Activated CD4-positive, alpha-beta memory T cell treated with anti-CD3 and anti-CD28 coated beads for 36 hours (primary cell): ENCODE data around the gene AFP. TPM values are rescaled to one million over a fixed set of nuclear protein-coding genes. Genes with fewer than 3 reads are reported as not detected.

ENCODE experiments used
- CTCF ChIA-PET: fragments of 350-600 bp; sonication (Branson Sonifier 250); formaldehyde crosslinking; loops from one replicate; lab custom pipeline; 2021; ENCODE audit warnings: antibody characterized with exemption, inconsistent platforms; lab: Charles Lee
- POLR2A ChIA-PET: fragments of 350-600 bp; sonication (Branson Sonifier 250); formaldehyde crosslinking; loops from one replicate; lab custom pipeline; 2021; ENCODE audit warnings: antibody characterized with exemption; lab: Charles Lee
- DNase-seq: peaks from one replicate; pipeline ENCODE4 v3.0.0-alpha.2; 2020
- H3K27ac Mint-ChIP-seq: one replicate; pipeline ENCODE4 v1.8.0; 2021; ENCODE audit warnings: mixed read lengths
- H3K27me3 Mint-ChIP-seq: one replicate; pipeline ENCODE4 v1.8.0; 2021; ENCODE audit warnings: mixed read lengths
- H3K36me3 Mint-ChIP-seq: one replicate; pipeline ENCODE4 v1.8.0; 2021; ENCODE audit warnings: mixed read lengths
- H3K4me1 Mint-ChIP-seq: one replicate; pipeline ENCODE4 v1.8.0; 2021; ENCODE audit warnings: low read depth, mixed read lengths
- H3K4me3 Mint-ChIP-seq: one replicate; pipeline ENCODE4 v1.8.0; 2021; ENCODE audit warnings: mild to moderate bottlenecking, mixed read lengths
- H3K9me3 Mint-ChIP-seq: one replicate; pipeline ENCODE4 v1.8.0; 2021; ENCODE audit warnings: mixed read lengths
- intact Hi-C: fragments of 100-400 bp; cut with micrococcal nuclease; formaldehyde crosslinking; loops from one replicate; pipeline ENCODE4 v1.15.1; 2023
- total RNA-seq, 2 experiments: library from RNA; stranded (reverse); gene quantifications; one replicate each; pipeline ENCODE4 v1.2.3, GENCODE V29; 2021

AFP gene
- total RNA-seq, 2 experiments from 2014 or later: not detected

DNA sequence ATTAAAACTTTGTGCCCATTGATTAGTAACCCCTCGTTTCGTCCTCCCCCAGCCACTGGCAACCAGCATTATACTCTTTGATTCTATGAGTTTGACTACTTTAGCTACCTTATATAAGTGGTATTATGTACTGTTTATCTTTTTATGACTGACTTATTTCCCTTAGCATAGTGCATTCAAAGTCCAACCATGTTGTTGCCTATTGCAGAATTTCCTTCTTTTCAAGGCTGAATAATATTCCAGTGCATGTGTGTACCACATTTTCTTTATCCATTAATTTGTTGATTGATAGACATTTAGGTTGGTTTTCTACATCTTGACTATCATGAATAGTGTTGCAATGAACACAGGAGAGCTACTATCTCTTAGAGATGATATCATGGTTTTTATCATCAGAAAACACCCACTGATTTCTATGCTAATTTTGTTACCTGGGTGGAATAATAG, 28.8 kb upstream of the AFP start:
- Mint-ChIP-seq H3K27me3 (no peaks in the 10 kb centered on the region), H3K4me1 (no peaks in the 10 kb centered on the region), H3K27ac (no peak overlapping the region), H3K36me3 (no peaks in the 10 kb centered on the region), H3K9me3 (no peaks in the 10 kb centered on the region), H3K4me3 (no peak overlapping the region)
- POLR2A ChIA-PET: no interaction called here
- intact Hi-C loops: no loop called here
- CTCF ChIA-PET: no interaction called here
- no peak for DNase-seq

DNA sequence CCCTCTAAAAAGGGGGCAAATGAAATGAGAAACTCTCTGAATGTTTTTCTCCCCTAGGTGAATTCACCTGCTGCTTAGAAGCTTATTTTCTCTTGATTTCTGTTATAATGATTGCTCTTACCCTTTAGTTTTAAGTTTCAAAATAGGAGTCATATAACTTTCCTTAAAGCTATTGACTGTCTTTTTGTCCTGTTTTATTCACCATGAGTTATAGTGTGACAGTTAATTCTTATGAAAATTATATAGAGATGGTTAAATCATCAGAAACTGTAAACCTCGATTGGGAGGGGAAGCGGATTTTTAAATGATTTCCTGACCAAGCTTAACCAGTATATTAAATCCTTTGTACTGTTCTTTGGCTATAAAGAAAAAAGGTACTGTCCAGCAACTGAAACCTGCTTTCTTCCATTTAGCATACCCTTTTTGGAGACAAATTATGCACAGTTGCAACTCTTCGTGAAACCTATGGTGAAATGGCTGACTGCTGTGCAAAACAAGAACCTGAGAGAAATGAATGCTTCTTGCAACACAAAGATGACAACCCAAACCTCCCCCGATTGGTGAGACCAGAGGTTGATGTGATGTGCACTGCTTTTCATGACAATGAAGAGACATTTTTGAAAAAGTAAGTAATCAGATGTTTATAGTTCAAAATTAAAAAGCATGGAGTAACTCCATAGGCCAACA, 27.7 kb upstream of the AFP start:
- H3K27me3 Mint-ChIP-seq: no peaks in the 10 kb centered on the region
- no peaks in the 10 kb centered on the region for H3K4me1 Mint-ChIP-seq
- H3K27ac Mint-ChIP-seq: no peak overlapping the region
- ChIA-PET CTCF (no interaction called here), POLR2A (no interaction called here)
- no peaks in the 10 kb centered on the region for H3K36me3 Mint-ChIP-seq
- H3K4me3 Mint-ChIP-seq: no peak overlapping the region
- intact Hi-C loops: no loop called here
- no peaks in the 10 kb centered on the region for H3K9me3 Mint-ChIP-seq
- DNase-seq: no peak

DNA sequence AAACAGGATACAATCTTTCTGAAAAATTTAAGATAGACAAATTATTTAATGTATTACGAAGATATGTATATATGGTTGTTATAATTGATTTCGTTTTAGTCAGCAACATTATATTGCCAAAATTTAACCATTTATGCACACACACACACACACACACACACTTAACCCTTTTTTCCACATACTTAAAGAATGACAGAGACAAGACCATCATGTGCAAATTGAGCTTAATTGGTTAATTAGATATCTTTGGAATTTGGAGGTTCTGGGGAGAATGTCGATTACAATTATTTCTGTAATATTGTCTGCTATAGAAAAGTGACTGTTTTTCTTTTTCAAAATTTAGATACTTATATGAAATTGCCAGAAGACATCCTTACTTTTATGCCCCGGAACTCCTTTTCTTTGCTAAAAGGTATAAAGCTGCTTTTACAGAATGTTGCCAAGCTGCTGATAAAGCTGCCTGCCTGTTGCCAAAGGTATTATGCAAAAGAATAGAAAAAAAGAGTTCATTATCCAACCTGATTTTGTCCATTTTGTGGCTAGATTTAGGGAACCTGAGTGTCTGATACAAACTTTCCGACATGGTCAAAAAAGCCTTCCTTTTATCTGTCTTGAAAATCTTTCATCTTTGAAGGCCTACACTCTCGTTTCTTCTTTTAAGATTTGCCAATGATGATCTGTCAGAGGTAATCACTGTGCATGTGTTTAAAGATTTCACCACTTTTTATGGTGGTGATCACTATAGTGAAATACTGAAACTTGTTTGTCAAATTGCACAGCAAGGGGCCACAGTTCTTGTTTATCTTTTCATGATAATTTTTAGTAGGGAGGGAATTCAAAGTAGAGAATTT, 26.8 kb upstream of the AFP start:
- H3K4me1 Mint-ChIP-seq: no peaks in the 10 kb centered on the region

DNA sequence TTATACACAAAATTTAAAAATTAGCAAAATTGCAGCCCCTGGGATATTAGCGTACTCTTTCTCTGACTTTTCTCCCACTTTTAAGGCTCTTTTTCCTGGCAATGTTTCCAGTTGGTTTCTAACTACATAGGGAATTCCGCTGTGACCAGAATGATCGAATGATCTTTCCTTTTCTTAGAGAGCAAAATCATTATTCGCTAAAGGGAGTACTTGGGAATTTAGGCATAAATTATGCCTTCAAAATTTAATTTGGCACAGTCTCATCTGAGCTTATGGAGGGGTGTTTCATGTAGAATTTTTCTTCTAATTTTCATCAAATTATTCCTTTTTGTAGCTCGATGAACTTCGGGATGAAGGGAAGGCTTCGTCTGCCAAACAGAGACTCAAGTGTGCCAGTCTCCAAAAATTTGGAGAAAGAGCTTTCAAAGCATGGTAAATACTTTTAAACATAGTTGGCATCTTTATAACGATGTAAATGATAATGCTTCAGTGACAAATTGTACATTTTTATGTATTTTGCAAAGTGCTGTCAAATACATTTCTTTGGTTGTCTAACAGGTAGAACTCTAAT, 26.0 kb upstream of the AFP start:
- no peaks in the 10 kb centered on the region for H3K4me1 Mint-ChIP-seq
- ChIA-PET CTCF (no interaction called here), POLR2A (no interaction called here)
- no peak overlapping the region for H3K4me3 Mint-ChIP-seq
- intact Hi-C loops: no loop called here
- no peaks in the 10 kb centered on the region for H3K27me3 Mint-ChIP-seq
- H3K9me3 Mint-ChIP-seq: no peaks in the 10 kb centered on the region
- no peak overlapping the region for H3K27ac Mint-ChIP-seq
- no peaks in the 10 kb centered on the region for H3K36me3 Mint-ChIP-seq
- no peak for DNase-seq

More for the DNA sequence above, 26.8 kb upstream of the AFP start:
- Mint-ChIP-seq H3K4me3 (no peak overlapping the region), H3K36me3 (no peaks in the 10 kb centered on the region), H3K27ac (no peak overlapping the region), H3K9me3 (no peaks in the 10 kb centered on the region), H3K27me3 (no peaks in the 10 kb centered on the region)
- DNase-seq: no peak
- ChIA-PET CTCF (no interaction called here), POLR2A (no interaction called here)
- intact Hi-C loops: no loop called here

DNA sequence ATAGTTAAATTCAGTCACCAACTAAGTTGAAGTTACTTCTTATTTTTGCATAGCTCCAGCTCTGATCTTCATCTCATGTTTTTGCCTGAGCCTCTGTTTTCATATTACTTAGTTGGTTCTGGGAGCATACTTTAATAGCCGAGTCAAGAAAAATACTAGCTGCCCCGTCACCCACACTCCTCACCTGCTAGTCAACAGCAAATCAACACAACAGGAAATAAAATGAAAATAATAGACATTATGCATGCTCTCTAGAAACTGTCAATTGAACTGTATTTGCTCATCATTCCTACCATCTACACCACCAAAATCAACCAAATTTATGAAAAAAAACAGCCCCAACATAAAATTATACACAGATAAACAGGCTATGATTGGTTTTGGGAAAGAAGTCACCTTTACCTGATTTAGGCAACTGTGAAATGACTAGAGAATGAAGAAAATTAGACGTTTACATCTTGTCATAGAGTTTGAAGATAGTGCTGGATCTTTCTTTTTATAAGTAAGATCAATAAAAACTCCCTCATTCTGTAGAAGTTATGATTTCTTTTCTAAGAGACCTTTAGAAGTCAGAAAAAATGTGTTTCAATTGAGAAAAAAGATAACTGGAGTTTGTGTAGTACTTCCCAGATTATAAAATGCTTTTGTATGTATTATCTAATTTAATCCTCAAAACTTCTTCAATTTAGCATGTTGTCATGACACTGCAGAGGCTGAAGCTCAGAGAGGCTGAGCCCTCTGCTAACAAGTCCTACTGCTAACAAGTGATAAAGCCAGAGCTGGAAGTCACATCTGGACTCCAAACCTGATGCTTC, 24.9 kb upstream of the AFP start:
- Mint-ChIP-seq H3K9me3 (no peaks in the 10 kb centered on the region), H3K4me3 (no peak overlapping the region), H3K36me3 (no peaks in the 10 kb centered on the region), H3K27me3 (no peaks in the 10 kb centered on the region), H3K27ac (no peak overlapping the region), H3K4me1 (no peaks in the 10 kb centered on the region)
- ChIA-PET POLR2A (no interaction called here), CTCF (no interaction called here)
- intact Hi-C loops: no loop called here
- no peak for DNase-seq

DNA sequence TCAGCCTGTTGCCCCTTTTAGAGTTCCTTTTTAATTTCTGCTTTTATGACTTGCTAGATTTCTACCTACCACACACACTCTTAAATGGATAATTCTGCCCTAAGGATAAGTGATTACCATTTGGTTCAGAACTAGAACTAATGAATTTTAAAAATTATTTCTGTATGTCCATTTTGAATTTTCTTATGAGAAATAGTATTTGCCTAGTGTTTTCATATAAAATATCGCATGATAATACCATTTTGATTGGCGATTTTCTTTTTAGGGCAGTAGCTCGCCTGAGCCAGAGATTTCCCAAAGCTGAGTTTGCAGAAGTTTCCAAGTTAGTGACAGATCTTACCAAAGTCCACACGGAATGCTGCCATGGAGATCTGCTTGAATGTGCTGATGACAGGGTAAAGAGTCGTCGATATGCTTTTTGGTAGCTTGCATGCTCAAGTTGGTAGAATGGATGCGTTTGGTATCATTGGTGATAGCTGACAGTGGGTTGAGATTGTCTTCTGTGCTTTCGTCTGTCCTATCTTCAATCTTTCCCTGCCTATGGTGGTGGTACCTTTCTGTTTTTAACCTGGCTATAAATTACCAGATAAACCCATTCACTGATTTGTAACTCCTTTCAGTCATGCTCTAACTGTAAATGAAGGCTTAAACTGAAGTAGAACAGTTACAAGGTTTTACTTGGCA, 24.1 kb upstream of the AFP start:
- intact Hi-C loops: no loop called here
- ChIA-PET POLR2A (no interaction called here), CTCF (no interaction called here)
- Mint-ChIP-seq H3K36me3 (no peaks in the 10 kb centered on the region), H3K4me1 (no peaks in the 10 kb centered on the region), H3K9me3 (no peaks in the 10 kb centered on the region), H3K27me3 (no peaks in the 10 kb centered on the region), H3K4me3 (no peak overlapping the region), H3K27ac (no peak overlapping the region)
- DNase-seq: no peak

DNA sequence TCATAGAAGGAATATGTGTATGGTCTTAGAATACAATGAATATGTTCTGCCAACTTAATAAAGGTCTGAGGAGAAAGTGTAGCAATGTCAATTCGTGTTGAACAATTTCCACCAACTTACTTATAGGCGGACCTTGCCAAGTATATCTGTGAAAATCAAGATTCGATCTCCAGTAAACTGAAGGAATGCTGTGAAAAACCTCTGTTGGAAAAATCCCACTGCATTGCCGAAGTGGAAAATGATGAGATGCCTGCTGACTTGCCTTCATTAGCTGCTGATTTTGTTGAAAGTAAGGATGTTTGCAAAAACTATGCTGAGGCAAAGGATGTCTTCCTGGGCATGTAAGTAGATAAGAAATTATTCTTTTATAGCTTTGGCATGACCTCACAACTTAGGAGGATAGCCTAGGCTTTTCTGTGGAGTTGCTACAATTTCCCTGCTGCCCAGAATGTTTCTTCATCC, 22.7 kb upstream of the AFP start:
- no peak overlapping the region for H3K27ac Mint-ChIP-seq
- H3K4me1 Mint-ChIP-seq: no peaks in the 10 kb centered on the region
- no peaks in the 10 kb centered on the region for H3K9me3 Mint-ChIP-seq
- DNase-seq: no peak
- ChIA-PET POLR2A (no interaction called here), CTCF (no interaction called here)
- no peaks in the 10 kb centered on the region for H3K36me3 Mint-ChIP-seq
- intact Hi-C loops: no loop called here
- no peaks in the 10 kb centered on the region for H3K27me3 Mint-ChIP-seq
- no peak overlapping the region for H3K4me3 Mint-ChIP-seq

DNA sequence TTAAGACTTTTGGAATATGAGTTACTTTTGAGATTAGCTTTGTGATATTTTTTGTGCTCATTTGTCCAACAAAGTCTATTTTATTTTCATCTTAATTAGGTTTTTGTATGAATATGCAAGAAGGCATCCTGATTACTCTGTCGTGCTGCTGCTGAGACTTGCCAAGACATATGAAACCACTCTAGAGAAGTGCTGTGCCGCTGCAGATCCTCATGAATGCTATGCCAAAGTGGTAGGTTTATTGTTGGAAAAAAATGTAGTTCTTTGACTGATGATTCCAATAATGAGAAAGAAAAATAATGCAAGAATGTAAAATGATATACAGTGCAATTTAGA, 21.1 kb upstream of the AFP start:
- H3K4me3 Mint-ChIP-seq: no peak overlapping the region
- H3K9me3 Mint-ChIP-seq: no peaks in the 10 kb centered on the region
- no peaks in the 10 kb centered on the region for H3K4me1 Mint-ChIP-seq
- no peak overlapping the region for H3K27ac Mint-ChIP-seq
- ChIA-PET CTCF (no interaction called here), POLR2A (no interaction called here)
- no peak for DNase-seq
- H3K36me3 Mint-ChIP-seq: no peaks in the 10 kb centered on the region
- H3K27me3 Mint-ChIP-seq: no peaks in the 10 kb centered on the region
- intact Hi-C loops: no loop called here

DNA sequence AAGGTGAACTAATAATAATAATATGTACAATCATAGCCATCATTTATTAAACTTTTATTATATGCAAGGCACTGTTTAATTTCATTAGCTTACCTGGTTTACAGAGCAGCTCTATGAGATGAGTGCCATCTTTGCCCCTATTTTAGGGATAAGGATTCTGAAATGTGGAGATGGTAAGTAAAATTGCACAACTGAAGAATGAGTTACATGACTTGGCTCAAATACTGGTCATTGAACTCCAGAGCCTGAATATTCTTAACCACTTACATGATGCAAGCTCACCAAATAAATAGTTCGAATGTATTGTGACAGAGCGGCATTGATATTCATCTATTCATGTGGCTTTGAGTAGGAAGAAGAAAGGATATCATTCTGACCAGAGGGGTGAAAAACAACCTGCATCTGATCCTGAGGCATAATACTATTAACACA, 20.2 kb upstream of the AFP start:
- intact Hi-C loops: no loop called here
- H3K27me3 Mint-ChIP-seq: no peaks in the 10 kb centered on the region
- ChIA-PET CTCF (no interaction called here), POLR2A (no interaction called here)
- H3K4me1 Mint-ChIP-seq: no peaks in the 10 kb centered on the region
- H3K27ac Mint-ChIP-seq: no peak overlapping the region
- no peaks in the 10 kb centered on the region for H3K9me3 Mint-ChIP-seq
- no peak for DNase-seq
- no peaks in the 10 kb centered on the region for H3K36me3 Mint-ChIP-seq
- H3K4me3 Mint-ChIP-seq: no peak overlapping the region

DNA sequence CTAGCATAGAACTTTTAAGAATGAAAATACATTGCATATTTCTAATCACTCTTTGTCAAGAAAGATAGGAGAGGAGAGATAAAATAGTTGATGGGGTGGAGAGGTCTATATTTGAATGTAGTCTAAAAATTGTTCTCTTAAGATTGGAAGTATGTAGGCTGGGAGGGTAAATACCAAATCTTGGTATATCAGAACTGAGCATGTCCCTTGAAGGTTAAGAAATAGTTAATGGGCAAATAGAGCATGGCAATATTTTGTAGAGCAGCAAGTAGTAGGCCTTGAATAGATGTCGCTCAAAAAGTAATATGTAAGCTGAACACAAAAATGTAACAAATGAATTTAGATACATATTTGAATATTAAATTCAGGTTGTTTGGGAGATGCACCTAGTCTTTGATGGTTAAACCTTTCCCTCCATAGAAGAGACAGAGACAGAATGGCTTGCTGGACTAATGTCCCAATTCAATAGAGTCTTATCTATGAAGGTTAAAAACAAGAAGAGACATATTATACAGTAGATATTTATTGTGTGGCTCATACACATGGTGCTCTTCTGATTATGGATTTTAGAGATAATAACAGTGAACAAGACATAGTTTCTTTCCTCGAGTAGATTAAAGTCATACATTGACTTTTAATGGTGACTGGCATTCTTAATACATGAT, 19.5 kb upstream of the AFP start:
- CTCF ChIA-PET: no interaction called here
- no peak overlapping the region for H3K27ac Mint-ChIP-seq

DNA sequence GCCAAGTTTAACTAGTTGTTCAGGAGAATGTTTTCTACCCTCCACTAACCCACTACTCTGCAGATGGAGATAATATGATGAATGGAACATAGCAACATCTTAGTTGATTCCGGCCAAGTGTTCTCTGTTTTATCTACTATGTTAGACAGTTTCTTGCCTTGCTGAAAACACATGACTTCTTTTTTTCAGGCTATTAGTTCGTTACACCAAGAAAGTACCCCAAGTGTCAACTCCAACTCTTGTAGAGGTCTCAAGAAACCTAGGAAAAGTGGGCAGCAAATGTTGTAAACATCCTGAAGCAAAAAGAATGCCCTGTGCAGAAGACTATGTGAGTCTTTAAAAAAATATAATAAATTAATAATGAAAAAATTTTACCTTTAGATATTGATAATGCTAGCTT, 18.7 kb upstream of the AFP start:
- Mint-ChIP-seq H3K4me1 (no peaks in the 10 kb centered on the region), H3K4me3 (no peak overlapping the region), H3K36me3 (no peaks in the 10 kb centered on the region), H3K9me3 (no peaks in the 10 kb centered on the region), H3K27me3 (no peaks in the 10 kb centered on the region), H3K27ac (no peak overlapping the region)
- POLR2A ChIA-PET: no interaction called here
- DNase-seq: no peak
- CTCF ChIA-PET: interaction anchor here (1.0 kb wide), 1 partner anchor 29 kb away, joined by 3 read pairs; no protein-coding TSS in a partner anchor
- intact Hi-C loops: no loop called here

More for the DNA sequence above, 19.5 kb upstream of the AFP start:
- Mint-ChIP-seq H3K4me1 (no peaks in the 10 kb centered on the region), H3K4me3 (no peak overlapping the region), H3K9me3 (no peaks in the 10 kb centered on the region), H3K27me3 (no peaks in the 10 kb centered on the region), H3K36me3 (no peaks in the 10 kb centered on the region)
- no peak for DNase-seq
- POLR2A ChIA-PET: no interaction called here
- intact Hi-C loops: no loop called here
